Erythroblast (primary cell): ENCODE data around the gene CTBP2.

Source experiments
- GATA1 ChIP-seq: IDR thresholded peaks from 2 replicates; pipeline ENCODE4 v1.6.1; 2011; ENCODE audit warnings: low read depth, mild to moderate bottlenecking, control low read depth, low read length, moderate library complexity
- POLR2A ChIP-seq: IDR thresholded peaks from 2 replicates; pipeline ENCODE4 v1.6.1; 2011; ENCODE audit warnings: mild to moderate bottlenecking, low read length

DNA sequence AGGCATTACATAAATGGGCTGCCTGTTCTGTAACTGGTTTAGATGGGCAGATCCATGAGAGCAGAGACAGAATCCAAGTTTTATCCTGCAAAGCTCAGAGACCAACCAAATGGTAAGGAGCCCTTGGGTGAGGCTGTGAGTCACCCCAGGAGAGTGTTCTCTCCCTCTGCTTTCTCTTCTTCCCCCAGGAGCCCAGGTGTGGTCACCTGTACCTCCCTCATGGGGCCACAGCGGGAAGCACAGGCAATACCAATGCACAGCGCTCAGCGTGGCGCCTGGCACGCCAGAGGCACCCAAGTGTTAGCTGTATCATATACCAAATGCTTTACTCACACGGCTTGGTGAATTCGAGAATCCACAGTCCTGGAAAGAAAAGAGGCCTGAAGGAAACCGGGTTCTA, 39.4 kb downstream of the CTBP2 start:
- no peak for TF ChIP-seq POLR2A
- TF ChIP-seq GATA1, result no peak
